HCT116 (cell line): ENCODE data around the gene EPHA1. TPM values are rescaled to one million over a fixed set of nuclear protein-coding genes. Genes with fewer than 3 reads are reported as not detected.

Source experiments
- ATAC-seq: fragments of 200-7000 bp; cut with Tn5 transposase; 2 replicates; pipeline ENCODE4 v1.9.1; 2020; ENCODE audit warnings: mild to moderate bottlenecking, moderate library complexity
- BruUV-seq: library from RNA; stranded (reverse); fragments of 400-500 nt; replicated peaks from 2 replicates; lab custom pipeline; 2021; lab: Mats Ljungman, UMichigan
- CTCF ChIA-PET: fragments of 300-600 bp; sonication (Branson Sonifier 250); formaldehyde crosslinking; loops from one replicate; lab custom pipeline; 2021; ENCODE audit warnings: antibody characterized with exemption; lab: Charles Lee
- POLR2A ChIA-PET: fragments of 300-600, 350-600 bp; sonication (Branson Sonifier 250); formaldehyde crosslinking; loops from one replicate; lab custom pipeline; 2021; ENCODE audit warnings: antibody characterized with exemption; lab: Charles Lee
- RAD21 ChIA-PET, 2 experiments: fragments of 300-600 bp; sonication (Branson Sonifier 250); formaldehyde crosslinking; loops; one replicate each; lab custom pipeline; 2023; ENCODE audit warnings: low total read pairs in 2 of 2; ENCODE audit not compliant: uncharacterized antibody in 2 of 2, unreplicated experiment in 2 of 2, low non-redundant PET in 1 of 2; lab: Charles Lee
- DNase-seq: peaks from one replicate; pipeline ENCODE4 v3.0.0-alpha.2; 2010; ENCODE audit warnings: low read depth, low spot score
- H2AFZ ChIP-seq: fragments of 200-600 bp; shearing (Covaris generic), sonication (generic); 2 replicates; pipeline ENCODE4 v1.6.1; 2017; ENCODE audit warnings: low read depth, mixed run types, mixed read lengths, antibody characterized with exemption, low read length; ENCODE audit not compliant: poor library complexity, severe bottlenecking
- H3K27ac ChIP-seq: 2 replicates; pipeline ENCODE4 v1.5.1; 2012; ENCODE audit warnings: low read depth, low read length
- H3K27me3 ChIP-seq: fragments of 200-600 bp; sonication (generic); 2 replicates; pipeline ENCODE4 v1.6.1; 2016; ENCODE audit warnings: mixed run types, low read length, mixed read lengths; ENCODE audit not compliant: insufficient read depth
- H3K36me3 ChIP-seq, 2 experiments: fragments of 200-500 bp in 1 of 2; fragments of 200-600 bp in 1 of 2; sonication (Bioruptor generic) in 1 of 2; sonication (generic) in 1 of 2; 2 replicates each; pipeline versions ENCODE4 v1.5.1 to v1.6.1; 2014 to 2016; ENCODE audit warnings: low read length in 2 of 2, inconsistent platforms in 1 of 2, mixed read lengths in 1 of 2, mixed run types in 1 of 2; ENCODE audit not compliant: insufficient read depth in 2 of 2, control insufficient read depth in 1 of 2
- H3K4me1 ChIP-seq, 2 experiments: fragments of 200-600 bp in 1 of 2; sonication (generic) in 1 of 2; 2 replicates each; pipeline versions ENCODE4 v1.5.1 to v1.6.1; 2012 to 2017; ENCODE audit warnings: low read length in 2 of 2, inconsistent platforms in 1 of 2, mild to moderate bottlenecking in 1 of 2, mixed read lengths in 1 of 2, mixed run types in 1 of 2, moderate library complexity in 1 of 2; ENCODE audit not compliant: insufficient read depth in 2 of 2, control insufficient read depth in 1 of 2
- H3K4me2 ChIP-seq: fragments of 200-600 bp; sonication (generic); 2 replicates; pipeline ENCODE4 v1.6.1; 2017; ENCODE audit warnings: mixed run types, low read length, mixed read lengths
- H3K4me3 ChIP-seq, 2 experiments: fragments of 200-600 bp in 1 of 2; sonication (generic) in 1 of 2; replicated peaks in 1 of 2; 2 replicates each; pipeline ENCODE4 v1.5.1; 2011 to 2016; ENCODE audit warnings: low read length in 2 of 2, control low read depth in 1 of 2, low read depth in 1 of 2, mild to moderate bottlenecking in 1 of 2, mixed read lengths in 1 of 2, mixed run types in 1 of 2
- H3K79me2 ChIP-seq: fragments of 200-600 bp; sonication (generic); 2 replicates; pipeline ENCODE4 v1.6.1; 2017; ENCODE audit warnings: mild to moderate bottlenecking, mixed run types, low read length, moderate library complexity, mixed read lengths; ENCODE audit not compliant: insufficient read depth
- H3K9ac ChIP-seq: fragments of 200-600 bp; sonication (generic); 2 replicates; pipeline ENCODE4 v1.6.1; 2016; ENCODE audit warnings: low read length, mixed read lengths
- H3K9me2 ChIP-seq: fragments of 200-600 bp; sonication (generic), shearing (Covaris generic); 2 replicates; pipeline ENCODE4 v1.6.1; 2017; ENCODE audit warnings: mixed run types, mild to moderate bottlenecking, moderate library complexity; ENCODE audit not compliant: insufficient read depth
- H3K9me3 ChIP-seq, 2 experiments: fragments of 200-500 bp in 1 of 2; fragments of 200-600 bp in 1 of 2; sonication (Bioruptor generic) in 1 of 2; sonication (generic) in 1 of 2; 2 replicates each; pipeline ENCODE4 v1.6.1; 2014 to 2017; ENCODE audit warnings: low read length in 2 of 2, mixed read lengths in 2 of 2, inconsistent platforms in 1 of 2, low read depth in 1 of 2, mild to moderate bottlenecking in 1 of 2, mixed run types in 1 of 2, moderate library complexity in 1 of 2; ENCODE audit not compliant: control insufficient read depth in 1 of 2, insufficient read depth in 1 of 2
- H4K20me1 ChIP-seq: fragments of 200-600 bp; sonication (generic), shearing (Covaris generic); 2 replicates; pipeline ENCODE4 v1.6.1; 2017; ENCODE audit warnings: mixed run types, mild to moderate bottlenecking, moderate library complexity; ENCODE audit not compliant: insufficient read depth
- CBX3 ChIP-seq: IDR thresholded peaks from 2 replicates; pipeline ENCODE4 v1.6.1; 2012; ENCODE audit warnings: low read depth
- EGR1 ChIP-seq: IDR thresholded peaks from 2 replicates; pipeline ENCODE4 v1.6.1; 2012; ENCODE audit warnings: low read depth
- EZH2 ChIP-seq: fragments of 200-600 bp; sonication (generic); IDR thresholded peaks from 2 replicates; pipeline ENCODE4 v1.6.1; 2017; ENCODE audit warnings: antibody characterized with exemption, mixed run types
- EZH2phosphoT487 ChIP-seq: fragments of 200-600 bp; IDR thresholded peaks from 2 replicates; pipeline ENCODE4 v1.6.1; 2018; ENCODE audit warnings: antibody characterized with exemption, borderline replicate concordance
- FOSL1 ChIP-seq: IDR thresholded peaks from 2 replicates; pipeline ENCODE4 v1.6.1; 2012; ENCODE audit warnings: low read depth
- JUND ChIP-seq: IDR thresholded peaks from 2 replicates; pipeline ENCODE4 v1.6.1; 2012
- POLR2A ChIP-seq: IDR thresholded peaks from 2 replicates; pipeline ENCODE4 v1.7.0; 2011; ENCODE audit warnings: borderline replicate concordance; ENCODE audit not compliant: insufficient read depth, insufficient read length; ENCODE audit errors: extremely low read depth
- POLR2AphosphoS5 ChIP-seq: IDR thresholded peaks from 2 replicates; pipeline ENCODE4 v1.6.1; 2011; ENCODE audit warnings: mild to moderate bottlenecking, low read depth, low read length, moderate library complexity
- RAD21 ChIP-seq: IDR thresholded peaks from 2 replicates; pipeline ENCODE4 v1.6.1; 2012; ENCODE audit warnings: low read depth, mild to moderate bottlenecking
- REST ChIP-seq: IDR thresholded peaks from 2 replicates; pipeline ENCODE4 v1.6.1; 2012; ENCODE audit warnings: low read depth
- SIN3A ChIP-seq: IDR thresholded peaks from 2 replicates; pipeline ENCODE4 v1.6.1; 2012; ENCODE audit warnings: low read depth
- SP1 ChIP-seq: IDR thresholded peaks from 2 replicates; pipeline ENCODE4 v1.6.1; 2012; ENCODE audit warnings: low read depth
- SRF ChIP-seq: IDR thresholded peaks from 2 replicates; pipeline ENCODE4 v1.6.1; 2012; ENCODE audit warnings: low read depth
- TCF7L2 ChIP-seq: IDR thresholded peaks from 2 replicates; pipeline ENCODE4 v1.7.0; 2011; ENCODE audit warnings: borderline replicate concordance, inconsistent platforms; ENCODE audit not compliant: insufficient read depth, insufficient read length; ENCODE audit errors: extremely low read depth
- YY1 ChIP-seq: IDR thresholded peaks from 2 replicates; pipeline ENCODE4 v1.6.1; 2011; ENCODE audit warnings: low read length, low read depth, moderate library complexity, mild to moderate bottlenecking; ENCODE audit not compliant: insufficient replicate concordance; ENCODE audit errors: extremely low read depth
- ZFX ChIP-seq: fragments of 450-650 bp; IDR thresholded peaks from 2 replicates; pipeline ENCODE4 v1.6.1; 2017
- ZNF274 ChIP-seq: fragments of 200-500 bp; sonication (Bioruptor generic); IDR thresholded peaks from 2 replicates; pipeline ENCODE4 v1.6.1; 2014; ENCODE audit warnings: mild to moderate bottlenecking, low read depth, low read length, inconsistent platforms
- intact Hi-C: fragments of 100-400 bp; cut with micrococcal nuclease; formaldehyde crosslinking; loops from 2 replicates; pipeline ENCODE4 v1.10.0; 2022
- total RNA-seq: library from RNA; stranded (reverse); gene quantifications from one replicate; pipeline ENCODE4 v1.2.1, GENCODE V29; 2021; ENCODE audit not compliant: unreplicated experiment
- TF ChIP-seq, protein P1 (sequence below): IDR thresholded peaks from 2 replicates; pipeline ENCODE4 v1.6.1; 2012
- TF ChIP-seq, protein P2 (sequence below): IDR thresholded peaks from 2 replicates; pipeline ENCODE4 v1.6.1; 2012
- TF ChIP-seq, protein P3 (sequence below): IDR thresholded peaks from 2 replicates; pipeline ENCODE4 v1.6.1; 2011; ENCODE audit warnings: mild to moderate bottlenecking, low read length, moderate library complexity; ENCODE audit not compliant: insufficient replicate concordance; ENCODE audit errors: extremely low read depth

Gene EPHA1
- total RNA-seq, 1 experiment from 2014 or later: 29.9 TPM

GRCh38 chr7:143422033-143422432, 13.4 kb upstream of the EPHA1 start:
- H3K79me2 ChIP-seq: no peaks in the 10 kb centered on the region
- POLR2A ChIA-PET: no interaction called here
- no peaks in the 10 kb centered on the region for H3K27me3 ChIP-seq
- no peaks in the 10 kb centered on the region for H3K4me1 ChIP-seq
- H3K9ac ChIP-seq: no peak overlapping the region
- H4K20me1 ChIP-seq: no peaks in the 10 kb centered on the region
- H3K4me3 ChIP-seq: no peak overlapping the region
- DNase-seq: no peak
- RAD21 ChIA-PET: no interaction called here
- H3K36me3 ChIP-seq: no peaks in the 10 kb centered on the region
- no peaks in the 10 kb centered on the region for H3K9me2 ChIP-seq
- no peaks in the 10 kb centered on the region for H3K9me3 ChIP-seq
- intact Hi-C loops: no loop called here
- BruUV-seq: no TSS peak
- ATAC-seq: no peak
- no peak overlapping the region for H3K27ac ChIP-seq
- no peak overlapping the region for H3K4me2 ChIP-seq
- TF ChIP-seq EGR1: no peak
- TF ChIP-seq, protein P1, sequence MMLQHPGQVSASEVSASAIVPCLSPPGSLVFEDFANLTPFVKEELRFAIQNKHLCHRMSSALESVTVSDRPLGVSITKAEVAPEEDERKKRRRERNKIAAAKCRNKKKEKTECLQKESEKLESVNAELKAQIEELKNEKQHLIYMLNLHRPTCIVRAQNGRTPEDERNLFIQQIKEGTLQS: no peak
- TF ChIP-seq FOSL1: no peak
- TF ChIP-seq SIN3A: no peak
- TF ChIP-seq, protein P2, sequence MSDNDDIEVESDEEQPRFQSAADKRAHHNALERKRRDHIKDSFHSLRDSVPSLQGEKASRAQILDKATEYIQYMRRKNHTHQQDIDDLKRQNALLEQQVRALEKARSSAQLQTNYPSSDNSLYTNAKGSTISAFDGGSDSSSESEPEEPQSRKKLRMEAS: no peak
- no peak for TF ChIP-seq EZH2
- TF ChIP-seq POLR2A: no peak
- no peak for TF ChIP-seq JUND
- TF ChIP-seq TCF7L2: no peak
- TF ChIP-seq, protein P3, sequence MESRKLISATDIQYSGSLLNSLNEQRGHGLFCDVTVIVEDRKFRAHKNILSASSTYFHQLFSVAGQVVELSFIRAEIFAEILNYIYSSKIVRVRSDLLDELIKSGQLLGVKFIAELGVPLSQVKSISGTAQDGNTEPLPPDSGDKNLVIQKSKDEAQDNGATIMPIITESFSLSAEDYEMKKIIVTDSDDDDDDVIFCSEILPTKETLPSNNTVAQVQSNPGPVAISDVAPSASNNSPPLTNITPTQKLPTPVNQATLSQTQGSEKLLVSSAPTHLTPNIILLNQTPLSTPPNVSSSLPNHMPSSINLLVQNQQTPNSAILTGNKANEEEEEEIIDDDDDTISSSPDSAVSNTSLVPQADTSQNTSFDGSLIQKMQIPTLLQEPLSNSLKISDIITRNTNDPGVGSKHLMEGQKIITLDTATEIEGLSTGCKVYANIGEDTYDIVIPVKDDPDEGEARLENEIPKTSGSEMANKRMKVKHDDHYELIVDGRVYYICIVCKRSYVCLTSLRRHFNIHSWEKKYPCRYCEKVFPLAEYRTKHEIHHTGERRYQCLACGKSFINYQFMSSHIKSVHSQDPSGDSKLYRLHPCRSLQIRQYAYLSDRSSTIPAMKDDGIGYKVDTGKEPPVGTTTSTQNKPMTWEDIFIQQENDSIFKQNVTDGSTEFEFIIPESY: no peak
- no peak for TF ChIP-seq SRF
- no peak for TF ChIP-seq RAD21
- no peak for TF ChIP-seq ZFX
- no peak for TF ChIP-seq EZH2phosphoT487
- no peak for TF ChIP-seq POLR2AphosphoS5
- no peak for TF ChIP-seq SP1
- TF ChIP-seq CBX3: no peak
- TF ChIP-seq REST: no peak
- no peak for TF ChIP-seq ZNF274
- no peak for TF ChIP-seq YY1
- no peak overlapping the region for H2AFZ ChIP-seq
- CTCF ChIA-PET: no interaction called here
